ENCODE measurements around the gene LRIF1. TPM values are rescaled to one million over a fixed set of nuclear protein-coding genes. Genes with fewer than 3 reads are reported as not detected.
"Not testable (repeated sequence)": the region's sequence is repeated elsewhere in the genome, so short reads cannot be mapped to it uniquely, and the experiment has no call there.

LRIF1 gene
- polyA plus RNA-seq, 1 donor (not counting 4 experiments of a cell fraction or from before 2014, with no cell fraction given), result 12.0 TPM

DNA sequence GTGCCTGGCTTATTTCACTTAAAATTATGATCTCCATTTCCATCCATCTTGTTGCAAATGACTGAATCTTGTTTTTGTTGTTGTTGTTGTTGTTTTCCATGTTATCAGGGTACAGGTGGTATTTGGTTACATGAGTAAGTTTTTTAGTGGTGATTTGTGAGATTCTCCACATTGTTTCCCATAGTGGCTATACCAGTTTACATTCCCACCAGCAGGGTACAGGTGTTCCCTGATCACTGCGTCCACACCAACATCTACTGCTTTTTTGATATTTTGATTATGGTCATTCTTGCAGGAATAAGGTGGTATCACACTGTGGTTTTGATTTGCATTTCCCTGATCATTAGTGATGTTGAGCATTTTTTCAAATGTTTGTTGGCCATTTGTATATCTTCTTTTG, 27.6 kb upstream of the LRIF1 start:
- FAIRE-seq; H3K4me2 ChIP-seq (ENCODE audit: control insufficient read depth, extremely low read depth, insufficient read depth, low read depth, low read length); H3K27ac ChIP-seq (ENCODE audit: control insufficient read depth, insufficient read depth, low read length); H3K36me3 ChIP-seq (ENCODE audit: control insufficient read depth in 2 of 2, extremely low read depth in 1 of 2, insufficient read depth in 2 of 2, low read length in 2 of 2); H3K9me1 ChIP-seq (ENCODE audit: control insufficient read depth, extremely low read depth, insufficient read depth, low read length); H4K20me1 ChIP-seq (ENCODE audit: control insufficient read depth, extremely low read depth, insufficient read depth, low read length); dilution Hi-C loops (cut with MboI; ENCODE audit: extremely low pct_ligation_motif_present, low sequenced_read_pairs); H3K9me3 ChIP-seq (ENCODE audit: control insufficient read depth, low read depth, low read length); H2AFZ ChIP-seq (ENCODE audit: control insufficient read depth, low read length); H3K4me3 ChIP-seq (ENCODE audit: control insufficient read depth in 2 of 3, extremely low read depth in 1 of 3, insufficient read depth in 2 of 3, low read depth in 1 of 3, low read length in 3 of 3); H3K9ac ChIP-seq (ENCODE audit: control insufficient read depth, extremely low read depth, insufficient read depth, low read length); DNase-seq (ENCODE audit: low read depth, low spot score); H3K4me1 ChIP-seq (ENCODE audit: control insufficient read depth, extremely low read depth, insufficient read depth, low read length); H3K79me2 ChIP-seq (ENCODE audit: control insufficient read depth, insufficient read depth, low read length); H3K27me3 ChIP-seq (ENCODE audit: control insufficient read depth, extremely low read depth, insufficient read depth, low read length): not testable (repeated sequence)
- TF ChIP-seq, protein P1, sequence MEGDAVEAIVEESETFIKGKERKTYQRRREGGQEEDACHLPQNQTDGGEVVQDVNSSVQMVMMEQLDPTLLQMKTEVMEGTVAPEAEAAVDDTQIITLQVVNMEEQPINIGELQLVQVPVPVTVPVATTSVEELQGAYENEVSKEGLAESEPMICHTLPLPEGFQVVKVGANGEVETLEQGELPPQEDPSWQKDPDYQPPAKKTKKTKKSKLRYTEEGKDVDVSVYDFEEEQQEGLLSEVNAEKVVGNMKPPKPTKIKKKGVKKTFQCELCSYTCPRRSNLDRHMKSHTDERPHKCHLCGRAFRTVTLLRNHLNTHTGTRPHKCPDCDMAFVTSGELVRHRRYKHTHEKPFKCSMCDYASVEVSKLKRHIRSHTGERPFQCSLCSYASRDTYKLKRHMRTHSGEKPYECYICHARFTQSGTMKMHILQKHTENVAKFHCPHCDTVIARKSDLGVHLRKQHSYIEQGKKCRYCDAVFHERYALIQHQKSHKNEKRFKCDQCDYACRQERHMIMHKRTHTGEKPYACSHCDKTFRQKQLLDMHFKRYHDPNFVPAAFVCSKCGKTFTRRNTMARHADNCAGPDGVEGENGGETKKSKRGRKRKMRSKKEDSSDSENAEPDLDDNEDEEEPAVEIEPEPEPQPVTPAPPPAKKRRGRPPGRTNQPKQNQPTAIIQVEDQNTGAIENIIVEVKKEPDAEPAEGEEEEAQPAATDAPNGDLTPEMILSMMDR (optimal IDR thresholded peaks at IDR 0.05 in 1 of 3, IDR thresholded peaks at IDR 0.05 in 1 of 3, conservative IDR thresholded peaks at IDR 0.05 in 1 of 3; ENCODE audit: extremely low read depth in 1 of 3, insufficient read depth in 2 of 3, low read length in 3 of 3), result peak in 1 of 3 experiments; percentile 7

DNA sequence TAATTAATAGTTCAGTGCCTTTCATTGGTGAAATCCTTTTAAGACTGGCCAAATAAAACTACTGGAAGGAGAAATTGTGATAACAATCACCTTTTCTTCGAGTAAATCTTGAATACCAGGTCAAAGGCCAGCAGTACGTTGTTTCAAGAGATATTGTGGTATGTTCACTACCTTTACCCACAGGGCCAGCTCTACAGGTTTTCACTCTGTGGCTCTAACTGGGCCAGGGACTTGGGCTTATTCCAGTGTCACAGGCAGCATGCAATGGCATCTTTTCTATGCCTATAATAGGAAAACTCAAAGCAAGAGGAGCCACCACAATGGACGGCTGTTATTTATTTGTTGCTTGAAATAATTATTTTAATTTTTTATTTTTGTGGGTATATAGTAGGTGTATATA, 26.8 kb upstream of the LRIF1 start:
- FAIRE-seq, result no peak
- Histone ChIP-seq H3K36me3 (ENCODE audit: control insufficient read depth in 2 of 2, extremely low read depth in 1 of 2, insufficient read depth in 2 of 2, low read length in 2 of 2) (no peaks in the 10 kb centered on the region), H3K27ac (ENCODE audit: control insufficient read depth, insufficient read depth, low read length) (no peak overlapping the region), H3K27me3 (ENCODE audit: control insufficient read depth, extremely low read depth, insufficient read depth, low read length) (no peaks in the 10 kb centered on the region), H2AFZ (ENCODE audit: control insufficient read depth, low read length) (no peak overlapping the region), H3K9me3 (ENCODE audit: control insufficient read depth, low read depth, low read length) (no peaks in the 10 kb centered on the region), H3K4me3 (ENCODE audit: control insufficient read depth in 2 of 3, extremely low read depth in 1 of 3, insufficient read depth in 2 of 3, low read depth in 1 of 3, low read length in 3 of 3) (no peak overlapping the region), H4K20me1 (ENCODE audit: control insufficient read depth, extremely low read depth, insufficient read depth, low read length) (no peaks in the 10 kb centered on the region), H3K79me2 (ENCODE audit: control insufficient read depth, insufficient read depth, low read length) (no peaks in the 10 kb centered on the region), H3K9ac (ENCODE audit: control insufficient read depth, extremely low read depth, insufficient read depth, low read length) (no peak overlapping the region), H3K9me1 (ENCODE audit: control insufficient read depth, extremely low read depth, insufficient read depth, low read length) (no peaks in the 10 kb centered on the region), H3K4me2 (ENCODE audit: control insufficient read depth, extremely low read depth, insufficient read depth, low read depth, low read length) (no peak overlapping the region), H3K4me1 (ENCODE audit: control insufficient read depth, extremely low read depth, insufficient read depth, low read length) (no peaks in the 10 kb centered on the region)
- dilution Hi-C loops (cut with MboI; ENCODE audit: extremely low pct_ligation_motif_present, low sequenced_read_pairs), result no loop called here
- no peak for TF ChIP-seq EZH2 (IDR thresholded peaks at IDR 0.05; ENCODE audit: low read length)
- TF ChIP-seq, protein P1 (optimal IDR thresholded peaks at IDR 0.05 in 1 of 3, IDR thresholded peaks at IDR 0.05 in 1 of 3, conservative IDR thresholded peaks at IDR 0.05 in 1 of 3; ENCODE audit: extremely low read depth in 1 of 3, insufficient read depth in 2 of 3, low read length in 3 of 3), result no peak
- no peak for DNase-seq (ENCODE audit: low read depth, low spot score)
